ENCODE results near the gene MRPL48. TPM values are rescaled to one million over a fixed set of nuclear protein-coding genes. Genes with fewer than 3 reads are reported as not detected.

Gene MRPL48
- total RNA-seq: 19.8 and 29.4 TPM in 2 replicates

DNA sequence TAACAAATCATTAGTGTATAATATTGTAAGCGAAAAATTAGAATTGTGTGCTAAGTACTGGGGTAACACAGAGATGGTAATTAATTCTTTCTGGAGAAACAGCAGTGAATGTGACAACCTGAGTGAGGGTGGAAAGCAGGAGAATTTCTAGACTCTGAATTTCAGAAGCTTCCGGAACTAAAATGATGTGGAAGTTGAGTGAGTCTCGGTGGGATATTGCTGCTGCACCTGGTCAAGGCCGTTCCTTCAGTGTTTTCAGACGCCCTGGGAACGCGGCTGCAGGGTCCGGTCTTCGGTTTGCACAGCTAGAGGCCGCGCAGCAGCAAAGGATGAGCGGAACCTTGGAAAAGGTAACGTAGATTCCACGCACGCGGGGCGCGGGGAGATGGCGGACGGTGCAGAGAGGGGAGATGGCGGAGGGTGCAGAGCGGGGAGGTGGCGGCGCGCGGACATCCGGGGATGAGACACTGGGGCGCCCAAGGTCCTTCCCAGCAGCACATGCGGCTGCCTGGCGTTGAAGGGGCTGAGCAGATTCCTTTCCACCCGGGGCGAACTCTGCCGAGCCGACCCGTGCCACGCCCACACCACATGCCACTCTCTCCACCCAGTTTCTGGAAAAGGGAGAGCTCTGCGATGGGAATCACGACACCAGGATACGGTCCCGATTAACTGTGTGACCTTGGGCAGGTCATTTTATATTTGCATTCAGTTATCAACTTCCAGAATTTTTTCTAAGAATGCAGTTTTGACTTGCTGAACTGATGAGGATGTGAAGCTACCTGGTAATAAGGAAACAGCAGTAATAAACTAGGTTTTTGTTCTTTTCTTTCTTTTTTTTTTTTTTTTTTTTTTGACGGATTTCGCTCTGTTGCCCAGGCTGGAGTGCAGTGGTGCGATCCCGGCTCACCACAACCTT lies at the start of gene MRPL48:
MRPL48 (plus strand) TSS at position 232 of the 916 bp plus-strand sequence; CDS start at position 330, 98 bp downstream.

DNA sequence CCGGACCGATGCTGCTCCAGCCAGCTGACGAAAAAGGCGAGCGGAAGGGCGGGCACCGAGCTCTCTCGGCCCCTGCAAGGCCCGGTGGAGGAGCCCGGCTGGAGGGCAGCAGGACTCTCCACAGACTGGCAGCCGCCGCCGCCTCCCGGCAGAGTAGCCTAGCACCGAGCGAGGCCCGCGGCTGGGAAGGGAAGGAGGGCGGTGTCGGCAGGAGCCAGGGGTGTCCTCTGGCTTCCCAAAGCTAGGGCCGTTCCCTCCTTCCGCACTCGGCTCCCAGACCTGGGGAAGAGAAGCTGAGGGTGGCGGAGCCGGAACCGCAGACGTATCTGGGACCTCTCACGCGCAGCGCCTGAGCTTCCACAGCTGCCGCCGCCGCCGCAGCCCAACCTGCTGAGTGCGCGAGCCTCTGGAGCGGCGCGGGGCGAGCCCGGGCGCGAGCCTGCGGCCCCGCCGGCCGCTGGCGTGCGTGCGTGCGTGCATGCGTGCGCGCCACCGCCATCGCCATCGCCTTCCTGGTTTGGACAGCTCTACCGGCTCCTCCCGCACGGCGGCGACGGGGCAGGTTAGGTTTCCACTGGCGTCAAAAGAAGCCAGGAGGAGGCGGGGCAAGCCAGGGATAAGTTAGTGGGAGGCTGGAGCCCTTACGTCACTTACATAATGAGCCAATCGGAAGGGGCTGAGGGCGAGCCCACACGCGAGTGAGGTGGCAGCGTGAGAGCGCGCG lies 26.8 kb upstream of the MRPL48 start, which contains the start of gene RAB6A:
RAB6A (minus strand) TSS at position 396 of the 724 bp plus-strand sequence. CDS start 439 bp downstream, outside the sequence.

DNA sequence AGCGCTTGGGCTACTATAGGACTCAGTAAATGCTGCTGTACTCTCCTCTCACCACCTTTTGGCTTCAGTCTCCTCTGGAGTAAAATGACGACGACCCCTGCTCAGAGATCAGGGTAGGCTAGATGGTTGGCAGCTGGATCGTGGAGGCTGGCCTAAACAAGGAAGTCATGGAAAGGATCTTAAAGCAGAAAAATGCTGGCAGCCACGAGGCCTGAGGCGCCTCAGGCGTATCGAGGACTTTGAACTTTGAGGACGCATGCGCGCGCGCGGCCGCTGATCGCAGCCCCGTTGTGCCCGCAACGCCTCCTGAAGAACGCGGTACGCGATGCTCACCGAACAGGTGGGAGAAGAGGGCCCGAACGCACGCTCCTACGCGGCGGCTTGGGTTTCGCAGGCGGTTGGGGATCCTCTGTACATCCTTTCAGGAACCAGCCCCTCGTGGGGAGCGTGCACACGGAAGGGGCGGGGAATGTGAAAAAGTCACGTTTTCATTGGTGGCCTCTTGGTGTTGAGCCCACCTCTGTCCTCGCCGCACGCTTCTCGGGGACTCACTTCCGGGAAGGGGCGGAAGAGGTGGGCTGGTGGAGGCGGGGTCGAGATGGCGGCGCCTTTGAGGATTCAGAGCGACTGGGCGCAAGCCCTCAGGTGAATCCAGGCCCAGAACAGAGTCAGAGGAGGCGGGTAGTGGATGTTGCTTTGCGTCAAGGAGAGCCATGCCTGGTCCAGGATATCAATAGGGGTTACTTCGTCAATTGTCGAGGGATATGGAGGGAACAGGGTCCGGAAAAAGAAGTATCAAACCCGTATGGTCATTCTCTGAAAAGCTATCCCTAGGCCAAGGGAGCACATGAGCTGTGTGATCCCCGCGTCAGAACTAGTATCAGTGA lies 89.0 kb downstream of the MRPL48 start, which contains the start of the genes COA4 and PAAF1:
COA4 (minus strand) TSS at position 423 of the 887 bp plus-strand sequence. CDS start 3,468 bp downstream, outside the sequence.
PAAF1 (plus strand) TSS at position 576 of the 887 bp plus-strand sequence; CDS start at position 599, 23 bp downstream.

Other genes with a start within 250 kb of the MRPL48 start
- gene FAM168A, start 189.8 kb upstream of the MRPL48 start, total RNA-seq: 27.9 and 34.1 TPM in 2 replicates
- gene PLEKHB1, start 141.3 kb upstream of the MRPL48 start, total RNA-seq: 1.0 and 3.3 TPM in 2 replicates
- gene RAB6A, start 26.8 kb upstream of the MRPL48 start, total RNA-seq: 148 and 150 TPM in 2 replicates
- gene COA4, start 89.0 kb downstream of the MRPL48 start, total RNA-seq: 42.8 and 49.2 TPM in 2 replicates
- 8.1 and 17.5 TPM in 2 replicates for gene PAAF1, start 89.1 kb downstream of the MRPL48 start, total RNA-seq
- not detected in 2 replicates for gene DNAJB13, start 163.2 kb downstream of the MRPL48 start, total RNA-seq
- 4.1 and 8.9 TPM in 2 replicates for gene UCP2, start 195.0 kb downstream of the MRPL48 start, total RNA-seq
- gene UCP3, start 221.2 kb downstream of the MRPL48 start, total RNA-seq: 0.33 and 1.5 TPM in 2 replicates

All from smooth muscle cell of trachea (primary cell).